ENCODE measurements around the gene POLDIP2. TPM values are rescaled to one million over a fixed set of nuclear protein-coding genes. Genes with fewer than 3 reads are reported as not detected.
A peak's percentile ranks its signal among the peaks of the same experiment; 100 is the strongest.

POLDIP2 gene
- total and polyA plus RNA-seq, 2 of the 13 experiments (the other 11 are each of a cell fraction or from before 2014, with no cell fraction given): 85.9 to 114 TPM

DNA sequence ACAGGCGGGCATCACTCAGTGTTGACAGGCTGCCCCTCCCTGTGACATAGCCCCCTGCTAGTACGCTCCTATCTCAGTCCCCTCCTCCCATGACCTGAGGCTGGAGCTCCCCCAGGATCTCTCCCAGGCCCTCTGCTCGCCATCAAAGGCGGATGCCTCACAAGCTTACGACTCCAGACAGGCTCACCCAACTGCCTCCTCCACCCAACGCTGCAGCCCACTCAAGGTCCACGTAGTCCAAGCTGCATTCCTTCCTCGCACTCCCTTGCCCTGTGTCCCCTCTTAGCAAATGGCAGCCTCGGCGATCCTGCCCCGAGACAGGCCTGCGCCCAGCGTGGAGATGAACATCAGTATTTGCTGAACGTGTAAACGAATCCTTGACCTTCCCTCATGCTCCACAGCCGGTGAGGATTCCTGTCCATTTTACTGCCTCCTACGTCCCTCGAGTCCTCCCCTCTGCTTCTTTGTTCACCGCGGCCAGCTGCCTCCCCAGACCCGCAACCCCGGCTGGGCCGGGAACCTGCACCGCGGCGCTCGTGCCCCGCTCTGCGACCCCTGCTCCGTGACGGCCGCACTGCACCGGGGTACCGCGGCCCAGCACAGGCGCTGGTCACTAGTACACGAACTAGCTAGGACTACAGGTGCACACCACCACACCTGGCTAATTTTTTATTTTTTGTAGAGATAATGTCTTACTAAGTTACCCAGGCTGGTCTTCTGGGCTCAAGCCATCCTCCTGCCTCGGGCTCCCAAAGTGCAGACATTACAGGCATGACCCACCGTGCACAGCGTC lies 39.2 kb downstream of the POLDIP2 start (continued):
- TF ChIP-seq, protein P1, sequence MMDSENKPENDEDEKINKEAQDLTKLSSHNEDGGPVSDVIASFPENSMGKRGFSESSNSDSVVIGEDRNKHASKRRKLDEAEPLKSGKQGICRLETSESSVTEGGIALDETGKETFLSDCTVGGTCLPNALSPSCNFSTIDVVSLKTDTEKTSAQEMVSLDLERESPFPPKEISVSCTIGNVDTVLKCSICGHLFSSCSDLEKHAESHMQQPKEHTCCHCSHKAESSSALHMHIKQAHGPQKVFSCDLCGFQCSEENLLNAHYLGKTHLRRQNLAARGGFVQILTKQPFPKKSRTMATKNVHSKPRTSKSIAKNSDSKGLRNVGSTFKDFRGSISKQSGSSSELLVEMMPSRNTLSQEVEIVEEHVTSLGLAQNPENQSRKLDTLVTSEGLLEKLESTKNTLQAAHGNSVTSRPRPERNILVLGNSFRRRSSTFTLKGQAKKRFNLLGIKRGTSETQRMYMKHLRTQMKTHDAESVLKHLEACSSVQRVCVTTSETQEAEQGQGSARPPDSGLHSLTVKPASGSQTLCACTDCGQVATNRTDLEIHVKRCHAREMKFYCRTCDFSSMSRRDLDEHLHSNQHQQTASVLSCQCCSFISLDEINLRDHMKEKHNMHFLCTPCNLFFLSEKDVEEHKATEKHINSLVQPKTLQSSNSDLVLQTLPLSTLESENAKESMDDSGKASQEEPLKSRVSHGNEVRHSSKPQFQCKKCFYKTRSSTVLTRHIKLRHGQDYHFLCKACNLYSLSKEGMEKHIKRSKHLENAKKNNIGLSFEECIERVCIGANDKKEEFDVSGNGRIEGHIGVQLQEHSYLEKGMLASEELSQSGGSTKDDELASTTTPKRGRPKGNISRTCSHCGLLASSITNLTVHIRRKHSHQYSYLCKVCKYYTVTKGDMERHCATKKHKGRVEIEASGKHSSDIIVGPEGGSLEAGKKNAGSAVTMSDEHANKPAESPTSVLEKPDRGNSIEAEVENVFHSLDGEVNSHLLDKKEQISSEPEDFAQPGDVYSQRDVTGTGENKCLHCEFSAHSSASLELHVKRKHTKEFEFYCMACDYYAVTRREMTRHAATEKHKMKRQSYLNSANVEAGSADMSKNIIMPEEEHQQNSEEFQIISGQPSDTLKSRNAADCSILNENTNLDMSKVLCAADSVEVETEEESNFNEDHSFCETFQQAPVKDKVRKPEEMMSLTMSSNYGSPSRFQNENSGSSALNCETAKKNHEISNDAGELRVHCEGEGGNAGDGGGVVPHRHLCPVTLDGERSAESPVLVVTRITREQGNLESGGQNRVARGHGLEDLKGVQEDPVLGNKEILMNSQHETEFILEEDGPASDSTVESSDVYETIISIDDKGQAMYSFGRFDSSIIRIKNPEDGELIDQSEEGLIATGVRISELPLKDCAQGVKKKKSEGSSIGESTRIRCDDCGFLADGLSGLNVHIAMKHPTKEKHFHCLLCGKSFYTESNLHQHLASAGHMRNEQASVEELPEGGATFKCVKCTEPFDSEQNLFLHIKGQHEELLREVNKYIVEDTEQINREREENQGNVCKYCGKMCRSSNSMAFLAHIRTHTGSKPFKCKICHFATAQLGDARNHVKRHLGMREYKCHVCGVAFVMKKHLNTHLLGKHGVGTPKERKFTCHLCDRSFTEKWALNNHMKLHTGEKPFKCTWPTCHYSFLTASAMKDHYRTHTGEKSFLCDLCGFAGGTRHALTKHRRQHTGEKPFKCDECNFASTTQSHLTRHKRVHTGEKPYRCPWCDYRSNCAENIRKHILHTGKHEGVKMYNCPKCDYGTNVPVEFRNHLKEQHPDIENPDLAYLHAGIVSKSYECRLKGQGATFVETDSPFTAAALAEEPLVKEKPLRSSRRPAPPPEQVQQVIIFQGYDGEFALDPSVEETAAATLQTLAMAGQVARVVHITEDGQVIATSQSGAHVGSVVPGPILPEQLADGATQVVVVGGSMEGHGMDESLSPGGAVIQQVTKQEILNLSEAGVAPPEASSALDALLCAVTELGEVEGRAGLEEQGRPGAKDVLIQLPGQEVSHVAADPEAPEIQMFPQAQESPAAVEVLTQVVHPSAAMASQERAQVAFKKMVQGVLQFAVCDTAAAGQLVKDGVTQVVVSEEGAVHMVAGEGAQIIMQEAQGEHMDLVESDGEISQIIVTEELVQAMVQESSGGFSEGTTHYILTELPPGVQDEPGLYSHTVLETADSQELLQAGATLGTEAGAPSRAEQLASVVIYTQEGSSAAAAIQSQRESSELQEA (CRISPR knock-in tag; IDR thresholded peaks at IDR 0.05; ENCODE audit: not compliant biosample characterization): no peak
- TF ChIP-seq, protein P2, sequence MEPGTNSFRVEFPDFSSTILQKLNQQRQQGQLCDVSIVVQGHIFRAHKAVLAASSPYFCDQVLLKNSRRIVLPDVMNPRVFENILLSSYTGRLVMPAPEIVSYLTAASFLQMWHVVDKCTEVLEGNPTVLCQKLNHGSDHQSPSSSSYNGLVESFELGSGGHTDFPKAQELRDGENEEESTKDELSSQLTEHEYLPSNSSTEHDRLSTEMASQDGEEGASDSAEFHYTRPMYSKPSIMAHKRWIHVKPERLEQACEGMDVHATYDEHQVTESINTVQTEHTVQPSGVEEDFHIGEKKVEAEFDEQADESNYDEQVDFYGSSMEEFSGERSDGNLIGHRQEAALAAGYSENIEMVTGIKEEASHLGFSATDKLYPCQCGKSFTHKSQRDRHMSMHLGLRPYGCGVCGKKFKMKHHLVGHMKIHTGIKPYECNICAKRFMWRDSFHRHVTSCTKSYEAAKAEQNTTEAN (CRISPR knock-in tag; conservative IDR thresholded peaks at IDR 0.05): no peak
- TF ChIP-seq ZNF781 (CRISPR knock-in tag; IDR thresholded peaks at IDR 0.05; ENCODE audit: borderline replicate concordance, not compliant biosample characterization) (no peak), BORCS8-MEF2B (CRISPR knock-in tag; IDR thresholded peaks at IDR 0.05) (0 out of 2 replicates have a peak, but pooled peaks have one; percentile 12), ISL2 (CRISPR knock-in tag; IDR thresholded peaks at IDR 0.05) (no peak), ZNF292 (CRISPR knock-in tag; IDR thresholded peaks at IDR 0.05; ENCODE audit: borderline replicate concordance, low read depth) (no peak), AHR (CRISPR knock-in tag; IDR thresholded peaks at IDR 0.05) (no peak), LCORL (IDR thresholded peaks at IDR 0.05) (no peak), LCORL (CRISPR knock-in tag; IDR thresholded peaks at IDR 0.05) (peak; percentile 28), ZFP36 (IDR thresholded peaks at IDR 0.05; ENCODE audit: borderline replicate concordance, low read depth, low read length, partially characterized antibody) (no peak), ZNF737 (CRISPR knock-in tag; IDR thresholded peaks at IDR 0.05; ENCODE audit: borderline replicate concordance) (no peak), ATM (IDR thresholded peaks at IDR 0.05; ENCODE audit: borderline replicate concordance) (no peak), U2AF2 (IDR thresholded peaks at IDR 0.05; ENCODE audit: low read depth, low read length) (no peak)
- TF ChIP-seq, protein P3, sequence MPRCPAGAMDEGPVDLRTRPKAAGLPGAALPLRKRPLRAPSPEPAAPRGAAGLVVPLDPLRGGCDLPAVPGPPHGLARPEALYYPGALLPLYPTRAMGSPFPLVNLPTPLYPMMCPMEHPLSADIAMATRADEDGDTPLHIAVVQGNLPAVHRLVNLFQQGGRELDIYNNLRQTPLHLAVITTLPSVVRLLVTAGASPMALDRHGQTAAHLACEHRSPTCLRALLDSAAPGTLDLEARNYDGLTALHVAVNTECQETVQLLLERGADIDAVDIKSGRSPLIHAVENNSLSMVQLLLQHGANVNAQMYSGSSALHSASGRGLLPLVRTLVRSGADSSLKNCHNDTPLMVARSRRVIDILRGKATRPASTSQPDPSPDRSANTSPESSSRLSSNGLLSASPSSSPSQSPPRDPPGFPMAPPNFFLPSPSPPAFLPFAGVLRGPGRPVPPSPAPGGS (CRISPR knock-in tag; IDR thresholded peaks at IDR 0.05): peak; percentile 47; the same call in 1 of the 2 replicates
- TF ChIP-seq, protein P4, sequence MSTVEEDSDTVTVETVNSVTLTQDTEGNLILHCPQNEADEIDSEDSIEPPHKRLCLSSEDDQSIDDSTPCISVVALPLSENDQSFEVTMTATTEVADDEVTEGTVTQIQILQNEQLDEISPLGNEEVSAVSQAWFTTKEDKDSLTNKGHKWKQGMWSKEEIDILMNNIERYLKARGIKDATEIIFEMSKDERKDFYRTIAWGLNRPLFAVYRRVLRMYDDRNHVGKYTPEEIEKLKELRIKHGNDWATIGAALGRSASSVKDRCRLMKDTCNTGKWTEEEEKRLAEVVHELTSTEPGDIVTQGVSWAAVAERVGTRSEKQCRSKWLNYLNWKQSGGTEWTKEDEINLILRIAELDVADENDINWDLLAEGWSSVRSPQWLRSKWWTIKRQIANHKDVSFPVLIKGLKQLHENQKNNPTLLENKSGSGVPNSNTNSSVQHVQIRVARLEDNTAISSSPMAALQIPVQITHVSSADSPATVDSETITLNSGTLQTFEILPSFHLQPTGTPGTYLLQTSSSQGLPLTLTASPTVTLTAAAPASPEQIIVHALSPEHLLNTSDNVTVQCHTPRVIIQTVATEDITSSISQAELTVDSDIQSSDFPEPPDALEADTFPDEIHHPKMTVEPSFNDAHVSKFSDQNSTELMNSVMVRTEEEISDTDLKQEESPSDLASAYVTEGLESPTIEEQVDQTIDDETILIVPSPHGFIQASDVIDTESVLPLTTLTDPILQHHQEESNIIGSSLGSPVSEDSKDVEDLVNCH (CRISPR knock-in tag; IDR thresholded peaks at IDR 0.05): no peak
